Naive thymus-derived CD8-positive, alpha-beta T cell (primary cell): ENCODE results near the gene ADAMTSL4. TPM values are rescaled to one million over a fixed set of nuclear protein-coding genes. Genes with fewer than 3 reads are reported as not detected.

Experiments used
- ATAC-seq, 2 donors: fragments of 150-1000 bp; cut with Tn5 transposase in 1 of 2; sonication (Bioruptor Pico), chemical (Tn5 transposase) in 1 of 2; 1 replicate in 1 of 2; 2 replicates in 1 of 2; pipeline ENCODE4 v1.10.0; 2021; ENCODE audit warnings: mild to moderate bottlenecking in 2 of 2, moderate library complexity in 2 of 2
- POLR2A ChIA-PET: fragments of 350-600 bp; sonication (Branson Sonifier 250); formaldehyde crosslinking; loops from one replicate; lab custom pipeline; 2021; ENCODE audit warnings: antibody characterized with exemption; lab: Charles Lee
- DNase-seq, 10 donors: peaks; one replicate each; pipeline versions ENCODE4 v3.0.0 to v3.0.0-alpha.2; 2020 to 2022
- H3K27ac Mint-ChIP-seq, 10 donors: one replicate each; pipeline ENCODE4 v1.8.0; 2020 to 2022; ENCODE audit warnings: mild to moderate bottlenecking in 10 of 10, mixed read lengths in 10 of 10, moderate library complexity in 4 of 10, inconsistent platforms in 1 of 10
- H3K27me3 Mint-ChIP-seq, 5 donors: one replicate each; pipeline ENCODE4 v1.8.0; 2021 to 2022; ENCODE audit warnings: mixed read lengths in 5 of 5
- H3K36me3 Mint-ChIP-seq, 3 donors: one replicate each; pipeline ENCODE4 v1.8.0; 2020 to 2022; ENCODE audit warnings: mixed read lengths in 3 of 3, mild to moderate bottlenecking in 2 of 3, inconsistent platforms in 1 of 3
- H3K4me1 Mint-ChIP-seq, 4 donors: one replicate each; pipeline ENCODE4 v1.8.0; 2021 to 2022; ENCODE audit warnings: mixed read lengths in 4 of 4
- H3K4me3 Mint-ChIP-seq, 10 donors: one replicate each; pipeline ENCODE4 v1.8.0; 2020 to 2022; ENCODE audit warnings: mild to moderate bottlenecking in 10 of 10, mixed read lengths in 10 of 10, moderate library complexity in 6 of 10, inconsistent platforms in 1 of 10
- H3K9me3 Mint-ChIP-seq, 9 donors: one replicate each; pipeline ENCODE4 v1.8.0; 2020 to 2022; ENCODE audit warnings: mixed read lengths in 9 of 9, mild to moderate bottlenecking in 3 of 9, inconsistent platforms in 1 of 9, moderate library complexity in 1 of 9
- microRNA-seq: library from miRNA; unstranded; fragments of <30 nt; microRNA quantifications from one replicate; pipeline ENCODE4 v1.2.0, GENCODE V29; 2022; ENCODE audit warnings: borderline microRNAs expressed
- polyA plus RNA-seq, 3 donors: library from polyadenylated mRNA; unstranded; fragments of 300-500 nt; fragmentation: Illumina TruSeq; gene quantifications; one replicate each; pipeline ENCODE4 v1.2.3, GENCODE V29; 2021
- total RNA-seq, 8 experiments: library from RNA in 2 of 8; stranded (reverse) in 2 of 8; gene quantifications; one replicate each; pipeline ENCODE4 v1.2.3 and lab custom pipeline; 2021 to 2026

The ADAMTSL4 gene
- total and polyA plus RNA-seq, 5 experiments from 2014 or later: 0.16 to 0.32 (median 0.29) TPM; not detected in 2

DNA sequence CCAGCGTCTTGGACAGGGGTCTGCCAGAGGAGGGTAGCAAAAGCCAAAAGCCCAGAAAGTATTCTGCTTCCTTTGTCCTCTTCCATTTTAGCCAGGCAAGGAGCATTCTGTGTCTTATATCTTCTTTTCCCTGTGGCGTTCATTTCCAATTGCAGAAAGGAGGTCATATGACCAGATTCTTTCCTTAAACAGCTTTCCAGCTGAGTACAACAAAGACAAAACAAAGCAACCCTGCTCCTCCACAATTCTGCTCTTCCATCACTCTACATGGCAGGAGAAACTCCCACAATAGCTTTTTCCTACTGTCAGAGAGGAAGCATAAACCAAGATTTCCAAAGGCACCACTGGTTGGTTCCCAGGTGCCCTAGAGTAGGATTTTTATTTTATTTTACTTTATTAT lies 60.5 kb downstream of the ADAMTSL4 start:
- no peak for DNase-seq
- Mint-ChIP-seq H3K4me3 (no peak overlapping the region), H3K9me3 (no peaks in the 10 kb centered on the region), H3K27ac (peak overlapping the region in 8 of 10 donors; percentile 35 to 90 (median 74)), H3K27me3 (no peaks in the 10 kb centered on the region), H3K36me3 (peaks cover 0 to 26% (median 1%) of the 10 kb centered on the region in 3 donors), H3K4me1 (peaks cover 4 to 51% (median 32%) of the 10 kb centered on the region in 4 donors)
- POLR2A ChIA-PET: interaction anchor here (1.2 to 16.7 kb wide), 2 partner anchors 20 to 49 kb away, joined by 4 to 198 read pairs; partner anchors contain the start of gene ENSA
- no peak for ATAC-seq

Small RNA genes lying within 50 kb of the gene (microRNA-seq; reads per million reads assigned to microRNA genes)
- gene MIR4257: not detected

Other genes with a start within 250 kb of the ADAMTSL4 start
- gene PRPF3, start 227.9 kb upstream of the ADAMTSL4 start, total RNA-seq: 100 to 1,000 TPM; 181 to 207 TPM
- gene PRPF3, start 227.9 kb upstream of the ADAMTSL4 start, polyA plus RNA-seq: 10 to 100 TPM in 2 of 3 donors, 1 to 10 TPM in 1; 9.8 to 23.8 (median 15.1) TPM
- gene RPRD2, start 185.3 kb upstream of the ADAMTSL4 start, total RNA-seq: 10 to 100 TPM; 64.1 to 65.1 TPM
- 10 to 100 TPM; 22.5 to 40.5 (median 31.6) TPM for gene RPRD2, start 185.3 kb upstream of the ADAMTSL4 start, polyA plus RNA-seq
- gene TARS2, start 62.0 kb upstream of the ADAMTSL4 start, total RNA-seq: 10 to 100 TPM; 34.8 to 41.8 TPM
- gene TARS2, start 62.0 kb upstream of the ADAMTSL4 start, polyA plus RNA-seq: 10 to 100 TPM; 23.9 to 37.2 (median 30.6) TPM
- gene ECM1, start 41.3 kb upstream of the ADAMTSL4 start, total RNA-seq: 1 to 10 TPM; 1.5 to 1.6 TPM
- under 1 TPM in 1 of 3 donors, not detected in 2; 0.17 TPM for gene ECM1, start 41.3 kb upstream of the ADAMTSL4 start, polyA plus RNA-seq
- gene FALEC, start 33.7 kb upstream of the ADAMTSL4 start, total RNA-seq: 1 to 10 TPM in 1 of 2 experiments, not detected in 1; 1.9 TPM
- 1 to 10 TPM in 1 of 3 donors, under 1 TPM in 1, not detected in 1; 0.38 to 1.3 TPM for gene FALEC, start 33.7 kb upstream of the ADAMTSL4 start, polyA plus RNA-seq
- 100 to 1,000 TPM; 291 TPM for gene MCL1, start 30.2 kb downstream of the ADAMTSL4 start, total RNA-seq
- 100 to 1,000 TPM; 125 to 170 (median 146) TPM for gene MCL1, start 30.2 kb downstream of the ADAMTSL4 start, polyA plus RNA-seq
- 100 to 1,000 TPM; 115 to 117 TPM for gene ENSA, start 80.2 kb downstream of the ADAMTSL4 start, total RNA-seq
- 10 to 100 TPM; 55.2 to 64.4 (median 63.7) TPM for gene ENSA, start 80.2 kb downstream of the ADAMTSL4 start, polyA plus RNA-seq
- gene GOLPH3L, start 147.7 kb downstream of the ADAMTSL4 start, total RNA-seq: 10 to 100 TPM; 19.9 to 22.9 TPM
- gene GOLPH3L, start 147.7 kb downstream of the ADAMTSL4 start, polyA plus RNA-seq: 10 to 100 TPM; 19.4 to 28.2 (median 22.9) TPM
- gene HORMAD1, start 171.5 kb downstream of the ADAMTSL4 start, total RNA-seq: under 1 TPM; 0.73 to 0.74 TPM
- gene HORMAD1, start 171.5 kb downstream of the ADAMTSL4 start, polyA plus RNA-seq: under 1 TPM in 1 of 3 donors, not detected in 2; 0.64 TPM
- gene CTSS, start 216.4 kb downstream of the ADAMTSL4 start, total RNA-seq: 10 to 100 TPM; 69.3 to 72.5 TPM
- gene CTSS, start 216.4 kb downstream of the ADAMTSL4 start, polyA plus RNA-seq: 100 to 1,000 TPM; 111 to 137 (median 113) TPM